ENCODE measurements around the gene E4F1.

The E4F1 gene

GRCh38 chr16:2180962-2181923 is 42.1 kb upstream of the E4F1 start:
- TF ChIP-seq POLR2AphosphoS5 (IDR thresholded peaks at IDR 0.05; ENCODE audit: low read depth, low read length): no peak
- TF ChIP-seq TAF1 (IDR thresholded peaks at IDR 0.05; ENCODE audit: borderline replicate concordance, low read depth, low read length): no peak
- TF ChIP-seq POLR2A (IDR thresholded peaks at IDR 0.05; ENCODE audit: low read depth, low read length): no peak
- DNase-seq (ENCODE audit: insufficient read length) (no peak), FAIRE-seq (no peak)

GRCh38 chr16:2181952-2182351 is 41.4 kb upstream of the E4F1 start:
- FAIRE-seq (no peak), DNase-seq (ENCODE audit: insufficient read length) (no peak)
- TF ChIP-seq POLR2AphosphoS5 (IDR thresholded peaks at IDR 0.05; ENCODE audit: low read depth, low read length): no peak
- no peak for TF ChIP-seq TAF1 (IDR thresholded peaks at IDR 0.05; ENCODE audit: borderline replicate concordance, low read depth, low read length)
- no peak for TF ChIP-seq POLR2A (IDR thresholded peaks at IDR 0.05; ENCODE audit: low read depth, low read length)

DNA sequence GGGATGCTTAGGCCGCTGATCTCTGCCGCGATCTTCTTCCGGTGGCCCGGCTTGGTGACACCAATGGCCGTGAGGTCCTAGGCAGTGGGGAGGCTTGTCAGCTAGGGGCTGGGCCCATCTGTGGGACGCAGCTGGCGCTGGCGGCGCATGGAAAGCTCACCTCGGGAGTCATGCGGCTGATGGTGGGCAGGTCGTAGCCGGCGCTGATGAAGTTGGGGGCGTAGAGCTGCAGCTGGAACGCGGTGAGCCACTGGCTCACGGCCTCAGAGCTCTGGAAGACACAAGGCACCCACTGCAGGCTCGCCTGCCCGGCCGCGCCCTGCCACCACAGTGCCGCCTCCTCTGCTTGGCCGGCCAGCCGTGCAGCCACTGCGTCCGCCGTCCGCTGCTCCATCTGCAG is 39.7 kb upstream of the E4F1 start:
- no peak for DNase-seq (ENCODE audit: insufficient read length)
- FAIRE-seq: no peak
- TF ChIP-seq POLR2AphosphoS5 (IDR thresholded peaks at IDR 0.05; ENCODE audit: low read depth, low read length): no peak

- DNase-seq (ENCODE audit: insufficient read length): no peak
- no peak for TF ChIP-seq TAF1 (IDR thresholded peaks at IDR 0.05; ENCODE audit: borderline replicate concordance, low read depth, low read length)
- no peak for TF ChIP-seq POLR2A (IDR thresholded peaks at IDR 0.05; ENCODE audit: low read depth, low read length)
- no peak for TF ChIP-seq POLR2AphosphoS5 (IDR thresholded peaks at IDR 0.05; ENCODE audit: low read depth, low read length)
- FAIRE-seq: no peak
These were observed 39.0 kb upstream of the E4F1 start for GRCh38 chr16:2184346-2184745.

DNA sequence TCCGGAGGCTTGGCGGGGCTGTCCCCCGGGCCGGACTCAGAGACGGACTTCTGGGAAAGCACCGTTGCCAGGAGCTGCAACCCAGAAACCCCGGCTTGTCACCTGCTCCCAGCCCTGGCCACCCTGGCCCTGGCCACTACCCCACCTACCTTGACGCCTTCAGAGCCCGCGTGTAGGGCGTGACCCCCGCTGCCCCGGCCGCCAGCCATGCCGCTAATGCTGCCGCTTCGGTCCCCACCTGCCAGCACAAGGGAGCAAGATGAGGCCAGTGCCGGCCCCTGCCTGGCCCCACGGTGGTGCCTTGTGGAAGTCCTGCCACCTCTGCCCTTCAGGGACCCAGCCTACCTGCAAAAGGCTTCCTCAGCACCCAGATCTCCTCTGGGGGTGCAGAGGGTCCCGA is 38.4 kb upstream of the E4F1 start:
- no peak for TF ChIP-seq POLR2AphosphoS5 (IDR thresholded peaks at IDR 0.05; ENCODE audit: low read depth, low read length)
- TF ChIP-seq TAF1 (IDR thresholded peaks at IDR 0.05; ENCODE audit: borderline replicate concordance, low read depth, low read length): no peak
- TF ChIP-seq POLR2A (IDR thresholded peaks at IDR 0.05; ENCODE audit: low read depth, low read length): no peak
- FAIRE-seq (no peak), DNase-seq (ENCODE audit: insufficient read length) (no peak)

DNA sequence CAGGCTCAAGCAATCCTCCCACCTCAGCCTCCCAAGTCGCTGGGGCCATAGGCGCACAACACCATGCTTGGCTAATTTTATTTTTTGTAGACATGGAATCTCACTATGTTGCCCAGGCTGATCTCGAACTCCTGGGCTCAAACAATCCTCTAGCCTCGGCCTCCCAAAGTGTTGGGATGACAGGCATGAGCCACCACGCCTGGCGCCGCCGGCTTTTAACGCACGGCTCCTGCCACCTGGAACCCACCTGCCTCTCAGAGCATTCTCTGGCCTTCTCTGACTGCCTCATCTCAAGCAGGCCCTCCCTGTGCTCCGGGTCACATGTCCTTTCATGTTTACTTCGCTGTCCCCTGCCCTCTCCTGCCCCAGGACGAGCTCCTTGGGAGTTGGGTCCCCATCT is 37.3 kb upstream of the E4F1 start:
- no peak for TF ChIP-seq POLR2AphosphoS5 (IDR thresholded peaks at IDR 0.05; ENCODE audit: low read depth, low read length)
- no peak for TF ChIP-seq POLR2A (IDR thresholded peaks at IDR 0.05; ENCODE audit: low read depth, low read length)
- TF ChIP-seq TAF1 (IDR thresholded peaks at IDR 0.05; ENCODE audit: borderline replicate concordance, low read depth, low read length): no peak
- FAIRE-seq (no peak), DNase-seq (ENCODE audit: insufficient read length) (no peak)

GRCh38 chr16:2186505-2186904 is 36.9 kb upstream of the E4F1 start:
- no peak for TF ChIP-seq POLR2AphosphoS5 (IDR thresholded peaks at IDR 0.05; ENCODE audit: low read depth, low read length)
- no peak for TF ChIP-seq TAF1 (IDR thresholded peaks at IDR 0.05; ENCODE audit: borderline replicate concordance, low read depth, low read length)
- no peak for TF ChIP-seq POLR2A (IDR thresholded peaks at IDR 0.05; ENCODE audit: low read depth, low read length)
- DNase-seq (ENCODE audit: insufficient read length) (no peak), FAIRE-seq (no peak)

GRCh38 chr16:2187212-2187611 is 36.2 kb upstream of the E4F1 start:
- FAIRE-seq: no peak
- TF ChIP-seq TAF1 (IDR thresholded peaks at IDR 0.05; ENCODE audit: borderline replicate concordance, low read depth, low read length) (no peak), POLR2A (IDR thresholded peaks at IDR 0.05; ENCODE audit: low read depth, low read length) (no peak), POLR2AphosphoS5 (IDR thresholded peaks at IDR 0.05; ENCODE audit: low read depth, low read length) (no peak)
- no peak for DNase-seq (ENCODE audit: insufficient read length)

DNA sequence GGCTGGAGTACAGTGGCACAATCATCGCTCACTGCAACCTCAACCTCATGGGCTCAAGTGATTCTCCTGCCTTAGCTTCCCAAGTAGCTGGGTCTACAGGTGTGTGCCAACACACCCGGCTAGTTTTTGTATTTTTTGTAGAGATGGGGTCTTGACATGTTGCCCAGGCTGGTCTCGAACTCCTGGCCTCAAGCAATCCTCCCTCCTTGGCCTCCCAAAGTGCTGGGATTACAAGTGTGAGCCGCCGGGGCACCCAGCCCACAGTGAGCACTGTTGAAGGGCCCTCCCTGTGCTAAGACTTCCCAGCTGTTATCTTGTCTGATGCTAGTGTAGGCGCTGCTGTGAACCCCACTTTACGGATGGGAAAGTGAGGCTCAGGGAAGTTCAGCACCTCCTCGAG is 35.0 kb upstream of the E4F1 start:
- TF ChIP-seq POLR2A (IDR thresholded peaks at IDR 0.05; ENCODE audit: low read depth, low read length): no peak
- TF ChIP-seq TAF1 (IDR thresholded peaks at IDR 0.05; ENCODE audit: borderline replicate concordance, low read depth, low read length): no peak
- no peak for TF ChIP-seq POLR2AphosphoS5 (IDR thresholded peaks at IDR 0.05; ENCODE audit: low read depth, low read length)
- FAIRE-seq: no peak

GRCh38 chr16:2189252-2189893 is 34.0 kb upstream of the E4F1 start:
- DNase-seq (ENCODE audit: insufficient read length) (no peak), FAIRE-seq (no peak)
- TF ChIP-seq POLR2AphosphoS5 (IDR thresholded peaks at IDR 0.05; ENCODE audit: low read depth, low read length): no peak
- no peak for TF ChIP-seq TAF1 (IDR thresholded peaks at IDR 0.05; ENCODE audit: borderline replicate concordance, low read depth, low read length)
- TF ChIP-seq POLR2A (IDR thresholded peaks at IDR 0.05; ENCODE audit: low read depth, low read length): no peak

More for the DNA sequence above, 35.0 kb upstream of the E4F1 start:
- no peak for DNase-seq (ENCODE audit: insufficient read length)

GRCh38 chr16:2190002-2190658 is 33.3 kb upstream of the E4F1 start:
- TF ChIP-seq POLR2AphosphoS5 (IDR thresholded peaks at IDR 0.05; ENCODE audit: low read depth, low read length) (no peak), POLR2A (IDR thresholded peaks at IDR 0.05; ENCODE audit: low read depth, low read length) (no peak), TAF1 (IDR thresholded peaks at IDR 0.05; ENCODE audit: borderline replicate concordance, low read depth, low read length) (no peak)
- FAIRE-seq (no peak), DNase-seq (ENCODE audit: insufficient read length) (no peak)

Measured in GM12892 (cell line).